Stimulated activated CD4-positive, alpha-beta T cell treated with anti-CD3 and anti-CD28 coated beads, Interleukin-4, amount 100 ng/mL, for 4 hours (primary cell): ENCODE measurements around the gene GNPTAB.
"Not testable (repeated sequence)": the region's sequence is repeated elsewhere in the genome, so short reads cannot be mapped to it uniquely, and the experiment has no call there.

ENCODE experiments used
- DNase-seq, 2 experiments: peaks; one replicate each; pipeline ENCODE4 v3.0.0-alpha.2; 2020

Gene GNPTAB

DNA sequence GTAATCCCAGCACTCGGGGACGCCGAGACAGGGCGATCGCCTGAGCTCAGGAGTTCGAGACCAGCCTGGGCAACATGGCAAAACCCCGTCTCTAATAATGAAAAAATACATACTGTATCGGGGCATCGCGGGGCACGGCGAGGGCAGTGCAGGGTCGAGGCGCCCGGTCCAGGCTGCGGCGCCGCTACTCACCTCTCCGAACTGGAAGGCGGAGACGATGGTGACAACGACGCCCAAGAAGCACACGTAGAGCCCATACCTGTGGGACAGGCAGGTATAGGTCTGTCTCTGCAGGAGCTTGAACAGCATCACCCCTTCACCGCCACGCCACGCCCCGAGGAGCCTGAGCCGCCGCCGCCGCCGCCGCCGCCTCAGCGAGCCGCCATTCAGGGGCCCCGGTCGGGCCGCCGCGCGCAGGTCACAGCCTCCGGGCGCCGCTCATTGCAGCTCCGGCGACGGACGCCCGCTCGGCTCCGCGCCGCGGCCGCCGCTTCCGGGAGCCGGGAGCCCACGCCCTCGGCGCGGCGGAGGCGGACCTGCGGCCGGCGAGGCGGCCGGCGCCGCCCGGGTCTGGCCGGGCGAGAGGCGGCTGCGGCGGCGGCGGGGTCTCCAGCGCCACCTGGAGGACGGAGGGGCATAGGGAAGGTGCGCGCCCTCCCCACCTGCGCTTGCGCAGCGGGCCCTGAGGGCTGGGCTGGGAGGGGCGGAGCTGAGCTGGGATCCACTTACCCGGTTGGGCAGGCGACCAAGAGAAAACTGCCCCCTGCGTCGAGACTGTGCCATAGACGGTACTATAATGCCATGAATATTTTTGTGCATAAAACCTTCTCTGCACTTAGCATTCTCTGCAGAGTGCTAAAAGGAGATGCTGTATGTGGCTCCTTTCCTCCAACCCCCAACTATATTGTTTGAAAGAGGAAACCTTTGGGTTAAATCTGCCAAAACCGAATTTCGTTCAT lies at the start of gene GNPTAB:
GNPTAB (minus strand) TSS at position 593 of the 959 bp plus-strand sequence; CDS start at position 309, 284 bp downstream.
- peak; percentile 92 to 93 for DNase-seq

- DNase-seq, result no peak
Measured at GRCh38 chr12:101878243-101878821, 47.6 kb upstream of the GNPTAB start.

DNA sequence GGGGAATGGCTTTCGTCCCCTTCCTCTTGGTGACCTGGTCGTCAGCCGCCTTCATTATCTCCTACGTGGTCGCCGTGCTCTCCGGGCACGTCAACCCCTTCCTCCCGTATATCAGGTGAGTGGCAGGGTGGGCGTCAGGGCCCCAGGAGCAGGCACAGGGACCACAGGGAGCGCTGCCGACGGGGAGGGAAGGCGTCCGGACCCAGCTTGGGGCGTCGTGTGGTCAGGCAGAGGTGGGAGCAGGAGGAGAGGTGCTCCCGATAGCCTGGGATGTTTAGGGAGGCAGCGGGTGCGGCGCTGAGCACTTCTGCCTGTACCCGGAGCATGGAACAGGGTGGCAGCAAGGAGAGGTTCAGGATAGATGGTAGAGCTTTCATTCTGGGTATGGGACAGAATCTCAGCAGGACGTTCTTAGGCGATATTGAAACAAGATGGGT lies 47.1 kb upstream of the GNPTAB start:
- DNase-seq, result no peak

DNA sequence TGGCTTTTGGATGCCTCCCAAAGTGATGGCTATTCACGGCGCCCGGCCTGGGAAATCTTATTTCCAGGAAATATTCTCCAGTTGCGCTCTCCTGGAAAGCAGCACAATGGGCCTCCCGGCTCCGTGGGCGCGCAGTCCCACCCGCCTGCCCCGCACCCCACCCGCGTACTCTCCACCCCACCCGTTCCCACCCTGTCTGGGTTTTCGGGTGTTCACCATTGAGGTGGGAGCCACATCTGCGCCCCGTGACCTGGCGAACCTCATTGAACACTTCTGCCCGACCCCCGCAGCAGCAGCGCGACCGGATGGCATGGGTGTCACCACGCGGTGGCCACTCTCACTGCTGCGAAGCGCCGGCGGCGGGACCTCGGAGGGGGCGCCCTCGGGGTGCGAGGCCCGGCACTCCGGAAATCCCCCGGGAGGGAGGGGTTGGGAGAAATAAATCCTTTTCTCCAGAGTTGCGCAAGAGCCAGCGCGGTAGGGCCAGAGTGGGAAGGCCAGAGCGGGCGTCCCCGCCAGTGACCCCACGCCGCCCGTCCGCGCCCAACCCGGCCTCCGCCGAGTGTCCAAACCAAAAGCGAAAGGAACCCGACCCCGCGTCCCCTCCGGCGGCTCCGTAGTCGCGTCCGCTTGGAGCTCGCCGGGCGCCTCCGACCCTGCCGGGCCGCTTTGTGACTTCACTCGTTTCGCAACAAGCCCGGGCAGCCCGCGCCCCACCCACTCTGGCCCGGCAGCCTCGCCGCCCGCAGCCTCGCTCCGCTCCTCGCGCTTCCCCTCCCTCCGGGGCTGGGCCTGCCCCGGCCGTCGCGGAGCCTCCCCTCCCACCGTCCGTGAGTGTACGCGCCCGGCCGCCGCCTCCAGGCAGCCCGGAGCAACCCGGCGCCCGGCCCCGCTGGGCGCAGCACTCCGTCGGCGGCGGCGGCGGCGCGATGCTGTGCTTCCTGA lies 46.4 kb upstream of the GNPTAB start, which contains the start of gene DRAM1:
DRAM1 (plus strand) TSS at position 720 of the 945 bp plus-strand sequence; CDS start at position 930, 210 bp downstream.
- peak; percentile 66 to 69 for DNase-seq

DNA sequence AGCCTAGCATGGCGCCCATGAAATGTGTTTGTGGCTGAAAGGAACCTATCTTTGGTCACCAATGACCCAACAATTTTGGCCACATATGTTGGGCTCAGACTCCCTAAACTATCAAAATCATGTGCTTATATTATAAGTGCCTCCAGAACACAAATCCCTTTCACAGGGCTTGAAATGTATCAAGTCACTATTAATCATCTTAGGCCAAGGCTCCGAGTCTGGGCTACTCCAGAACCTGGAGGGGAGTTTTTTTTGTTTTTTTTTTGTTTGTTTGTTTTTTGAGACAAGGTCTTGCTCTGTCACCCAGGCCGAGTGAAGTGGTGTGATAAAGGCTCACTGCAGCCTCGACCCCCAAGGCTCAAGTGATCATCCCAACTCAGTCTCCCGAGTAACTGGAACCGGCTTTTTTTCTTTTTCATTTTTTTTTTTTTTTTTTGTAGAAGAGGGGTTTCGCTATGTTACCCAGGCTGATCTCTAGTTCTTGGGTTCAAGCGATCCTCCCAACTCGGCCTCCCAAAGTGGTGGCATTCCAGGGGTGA lies 45.6 kb upstream of the GNPTAB start:
- DNase-seq, result no peak

DNA sequence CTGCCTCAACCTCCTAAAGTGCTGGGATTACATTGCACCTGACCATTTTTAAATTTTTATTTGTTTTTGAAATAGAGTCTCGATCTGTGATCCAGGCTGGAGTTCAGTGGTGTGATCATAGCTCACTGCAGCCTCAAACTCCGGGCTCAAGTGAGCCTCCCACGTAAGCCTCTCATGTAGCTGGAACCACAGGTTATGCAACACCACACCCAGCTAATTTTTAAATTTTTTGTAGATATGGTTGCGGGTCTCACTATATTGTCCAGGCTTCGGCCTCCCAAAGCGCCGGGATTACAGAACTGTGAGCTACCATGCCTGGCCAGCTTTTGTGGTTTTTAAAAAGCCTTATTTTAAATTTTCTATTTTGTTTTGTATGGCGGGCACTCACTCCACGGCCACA lies 44.4 kb upstream of the GNPTAB start:
- DNase-seq, result no peak

DNA sequence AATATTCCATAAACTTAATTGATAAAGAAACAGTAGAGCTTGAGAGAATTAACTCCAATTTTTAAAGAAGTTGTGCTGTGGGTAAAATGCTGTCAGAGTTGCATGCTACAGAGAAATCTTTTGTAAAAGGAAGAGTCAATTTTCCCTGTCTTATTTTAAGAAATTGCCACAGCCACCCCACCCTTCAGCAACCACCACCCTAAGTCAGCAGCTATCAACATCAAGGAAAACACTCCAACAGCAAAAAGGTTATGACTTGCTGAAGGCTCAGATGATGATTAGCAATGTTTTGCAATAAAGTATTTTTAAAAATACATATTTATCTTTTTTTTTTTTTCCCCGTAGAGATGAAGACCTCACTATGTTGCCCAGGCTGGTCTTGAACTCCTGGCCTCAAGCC lies 40.2 kb upstream of the GNPTAB start:
- no peak for DNase-seq

DNA sequence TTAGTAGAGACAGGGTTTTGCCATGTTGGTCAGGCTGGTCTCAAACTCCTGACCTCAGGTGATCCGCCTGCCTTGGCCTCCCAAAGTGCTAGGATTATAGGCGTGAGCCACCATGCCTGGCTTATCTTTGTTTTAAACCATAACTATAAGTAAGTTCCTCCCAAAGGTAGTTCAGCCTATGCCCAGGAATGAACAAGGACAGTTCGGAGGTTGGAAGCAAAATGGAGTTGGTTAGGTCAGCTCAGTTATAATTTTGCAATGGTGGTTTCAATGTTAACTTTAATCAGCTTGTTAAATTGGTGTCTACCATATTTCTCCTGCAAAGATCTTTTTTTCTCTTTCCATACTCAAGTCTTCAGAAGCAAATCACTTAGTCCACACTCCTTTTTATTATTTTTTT lies 36.9 kb upstream of the GNPTAB start:
- DNase-seq, result not testable (repeated sequence)

GRCh38 chr12:101866615-101867373 lies 36.0 kb upstream of the GNPTAB start:
- no peak for DNase-seq

DNA sequence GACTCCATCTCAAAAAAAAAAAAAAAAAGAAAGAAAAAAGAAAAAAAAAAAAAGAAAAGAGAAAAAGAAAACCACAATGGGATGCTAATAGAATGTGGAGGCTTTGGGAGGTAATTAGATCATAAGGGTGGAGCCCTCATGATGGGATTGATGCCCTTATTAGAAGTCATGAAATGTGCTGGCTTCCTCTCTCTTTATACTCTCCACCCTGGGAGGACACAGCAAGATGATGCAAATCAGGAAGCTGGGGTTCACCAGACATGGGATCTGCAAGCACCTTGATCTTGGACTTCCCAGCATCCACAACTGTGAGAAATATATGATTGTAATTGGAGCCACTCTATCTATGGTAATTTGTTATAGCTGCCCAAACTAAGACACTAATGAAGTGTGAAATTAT lies 33.2 kb upstream of the GNPTAB start:
- DNase-seq, result no peak

GRCh38 chr12:101862245-101862644 lies 31.5 kb upstream of the GNPTAB start:
- no peak for DNase-seq

GRCh38 chr12:101861688-101862087 lies 30.9 kb upstream of the GNPTAB start:
- not testable (repeated sequence) for DNase-seq

GRCh38 chr12:101859664-101860607 lies 29.2 kb upstream of the GNPTAB start:
- DNase-seq, result no peak

DNA sequence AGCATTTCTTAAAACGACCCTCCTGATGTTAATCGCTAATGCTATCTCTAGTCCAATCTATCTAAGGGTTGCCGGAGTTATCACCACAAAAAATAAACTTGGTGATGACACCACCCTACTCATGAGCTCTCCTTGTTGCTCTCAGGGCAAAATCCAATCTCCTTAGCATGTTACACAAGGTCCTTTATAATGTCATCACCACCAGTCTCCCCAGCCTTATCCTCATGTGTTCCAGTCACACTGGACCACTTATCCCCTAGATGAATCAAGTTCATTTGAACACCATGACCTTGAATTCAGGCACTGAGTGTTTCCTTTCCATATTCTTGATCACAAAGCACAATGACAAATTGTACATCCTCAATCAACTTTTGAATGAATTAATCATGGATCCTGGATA lies 27.6 kb upstream of the GNPTAB start:
- no peak for DNase-seq

GRCh38 chr12:101857043-101857558 lies 26.3 kb upstream of the GNPTAB start:
- DNase-seq, result no peak

GRCh38 chr12:101856614-101857013 lies 25.9 kb upstream of the GNPTAB start:
- not testable (repeated sequence) for DNase-seq

GRCh38 chr12:101855976-101856375 lies 25.2 kb upstream of the GNPTAB start:
- DNase-seq, result no peak

- DNase-seq, result no peak
Measured at GRCh38 chr12:101855364-101855884, 24.7 kb upstream of the GNPTAB start.

- no peak for DNase-seq
Measured at GRCh38 chr12:101854747-101855146, 24.0 kb upstream of the GNPTAB start.

GRCh38 chr12:101852998-101853397 lies 22.2 kb upstream of the GNPTAB start:
- no peak for DNase-seq
